ENCODE results near the gene DENND10.

- TF ChIP-seq CTCF (IDR thresholded peaks at IDR 0.05; ENCODE audit: poor library complexity) (no peak), EZH2 (IDR thresholded peaks at IDR 0.05; ENCODE audit: borderline replicate concordance) (no peak), EZH2phosphoT487 (IDR thresholded peaks at IDR 0.05; ENCODE audit: low read depth, severe bottlenecking, unreplicated experiment) (no peak)
Observed at GRCh38 chr10:119104654-119105015, 722 bp downstream of the DENND10 start.

Measured in hepatocyte (in vitro differentiated cells).